ENCODE measurements around the gene CHCHD3.

DNA sequence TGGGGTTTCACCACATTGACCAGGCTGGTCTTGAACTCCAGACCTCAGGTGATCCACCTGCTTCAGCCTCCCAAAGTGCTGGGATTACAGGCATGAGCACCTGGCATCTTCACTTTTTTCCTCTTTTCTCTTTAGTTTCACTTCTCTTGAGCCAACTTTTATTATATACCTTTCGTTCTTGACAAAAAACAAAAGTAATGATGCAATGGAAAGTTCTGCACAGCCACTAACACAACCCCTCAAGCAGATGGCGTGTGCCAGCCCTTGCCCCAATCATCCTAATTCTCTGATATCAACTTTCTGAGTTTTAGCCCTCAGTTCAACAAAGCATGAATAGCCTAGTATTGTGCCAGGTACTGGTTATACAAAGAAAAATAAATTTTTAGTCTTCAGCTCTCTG, 223.6 kb downstream of the CHCHD3 start:
- TF ChIP-seq POLR2A (IDR thresholded peaks at IDR 0.05; ENCODE audit: low read depth, low read length), result no peak
- no peak for TF ChIP-seq TAF1 (IDR thresholded peaks at IDR 0.05; ENCODE audit: low read depth, low read length)
- no peak for TF ChIP-seq POLR2AphosphoS5 (IDR thresholded peaks at IDR 0.05; ENCODE audit: low read depth, low read length)
- no peak for TF ChIP-seq POU2F2 (IDR thresholded peaks at IDR 0.05; ENCODE audit: low read depth, low read length)
